LNCaP clone FGC (cell line): Measurements from ENCODE around the gene CPB2.

Experiments
- DNase-seq: peaks from one replicate; pipeline ENCODE4 v3.0.0-alpha.2; 2011; ENCODE audit warnings: low read depth
- H3K4me3 ChIP-seq: 2 replicates; pipeline ENCODE4 v1.5.1; 2011; ENCODE audit warnings: mild to moderate bottlenecking, low read depth, low read length, control low read depth
- TF ChIP-seq, protein P1 (sequence below): IDR thresholded peaks from 2 replicates; pipeline ENCODE4 v1.5.1; 2012; ENCODE audit warnings: mild to moderate bottlenecking; ENCODE audit not compliant: control insufficient read depth, insufficient read depth; ENCODE audit errors: extremely low read depth

Gene CPB2

GRCh38 chr13:46127358-46128023 is 22.7 kb upstream of the CPB2 start:
- DNase-seq: no peak
- TF ChIP-seq, protein P1, sequence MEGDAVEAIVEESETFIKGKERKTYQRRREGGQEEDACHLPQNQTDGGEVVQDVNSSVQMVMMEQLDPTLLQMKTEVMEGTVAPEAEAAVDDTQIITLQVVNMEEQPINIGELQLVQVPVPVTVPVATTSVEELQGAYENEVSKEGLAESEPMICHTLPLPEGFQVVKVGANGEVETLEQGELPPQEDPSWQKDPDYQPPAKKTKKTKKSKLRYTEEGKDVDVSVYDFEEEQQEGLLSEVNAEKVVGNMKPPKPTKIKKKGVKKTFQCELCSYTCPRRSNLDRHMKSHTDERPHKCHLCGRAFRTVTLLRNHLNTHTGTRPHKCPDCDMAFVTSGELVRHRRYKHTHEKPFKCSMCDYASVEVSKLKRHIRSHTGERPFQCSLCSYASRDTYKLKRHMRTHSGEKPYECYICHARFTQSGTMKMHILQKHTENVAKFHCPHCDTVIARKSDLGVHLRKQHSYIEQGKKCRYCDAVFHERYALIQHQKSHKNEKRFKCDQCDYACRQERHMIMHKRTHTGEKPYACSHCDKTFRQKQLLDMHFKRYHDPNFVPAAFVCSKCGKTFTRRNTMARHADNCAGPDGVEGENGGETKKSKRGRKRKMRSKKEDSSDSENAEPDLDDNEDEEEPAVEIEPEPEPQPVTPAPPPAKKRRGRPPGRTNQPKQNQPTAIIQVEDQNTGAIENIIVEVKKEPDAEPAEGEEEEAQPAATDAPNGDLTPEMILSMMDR: no peak
- H3K4me3 ChIP-seq: no peak overlapping the region

DNA sequence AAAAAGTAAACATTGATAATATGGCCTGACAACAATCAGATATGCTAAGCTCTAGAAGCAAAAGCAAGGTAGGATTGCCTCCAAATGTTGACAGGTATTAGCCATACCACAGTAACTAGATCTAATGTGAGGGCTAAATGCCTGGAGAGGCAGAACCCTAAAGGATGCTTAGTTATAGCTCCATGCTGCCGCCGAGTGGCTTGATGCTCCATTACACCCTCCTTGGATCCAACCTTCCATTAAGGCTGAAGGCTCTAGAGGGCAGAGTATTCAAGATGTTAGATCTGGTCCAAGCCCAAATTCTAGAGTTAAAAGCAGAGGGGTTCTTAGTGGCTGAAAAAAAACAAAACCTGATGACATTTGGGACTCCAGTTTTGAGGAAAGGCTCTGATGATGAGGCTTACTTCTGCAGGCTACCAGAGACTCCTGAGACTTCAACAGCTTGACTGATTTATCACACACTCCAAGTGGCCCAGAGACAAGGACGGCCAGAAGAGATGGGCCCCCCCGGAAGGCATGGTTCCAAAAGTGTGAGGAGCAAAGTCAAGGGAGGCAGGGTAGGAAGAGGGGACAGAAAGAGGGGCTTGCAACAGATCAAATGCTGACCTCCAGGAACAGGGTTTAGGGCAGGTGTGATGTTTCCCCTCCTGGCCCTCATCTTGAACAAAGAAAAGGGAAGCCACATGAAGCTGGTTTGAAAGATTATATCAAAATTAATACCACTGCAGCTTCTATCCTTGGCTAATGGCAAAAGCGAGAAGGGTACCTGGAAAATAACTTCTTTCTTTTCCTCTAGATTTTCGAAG is 21.9 kb upstream of the CPB2 start:
- TF ChIP-seq, protein P1: peak; percentile 93

GRCh38 chr13:46126056-46126455 is 21.2 kb upstream of the CPB2 start:
- no peak for DNase-seq
- no peak overlapping the region for H3K4me3 ChIP-seq
- TF ChIP-seq, protein P1: no peak

More for the DNA sequence above, 21.9 kb upstream of the CPB2 start:
- no peak for DNase-seq
- no peak overlapping the region for H3K4me3 ChIP-seq

GRCh38 chr13:46124967-46125933 is 20.4 kb upstream of the CPB2 start:
- DNase-seq: no peak
- H3K4me3 ChIP-seq: no peak overlapping the region

DNA sequence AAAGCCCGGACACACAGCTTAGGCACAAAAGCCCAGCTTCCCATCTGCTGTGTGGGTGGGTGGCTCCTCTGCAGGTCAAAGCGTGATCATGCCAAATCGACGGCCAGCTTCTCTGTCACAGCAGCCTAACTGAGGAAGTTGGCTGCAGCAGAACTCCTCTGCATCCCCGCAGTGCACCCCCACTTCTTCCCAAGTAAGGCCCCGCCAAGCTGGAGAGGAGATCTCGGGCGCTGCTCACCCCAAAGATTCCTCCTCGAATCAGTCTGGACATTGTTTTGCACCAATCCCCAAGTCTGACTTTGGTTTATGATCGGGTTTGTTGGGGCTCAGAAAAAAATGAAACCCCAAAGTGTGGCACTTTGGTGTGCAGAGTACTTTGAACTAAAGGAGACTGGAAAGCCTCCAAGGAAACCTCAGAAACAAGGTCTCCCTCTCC is 19.7 kb upstream of the CPB2 start:
- no peak overlapping the region for H3K4me3 ChIP-seq
- TF ChIP-seq, protein P1: no peak
- DNase-seq: no peak

More at GRCh38 chr13:46124967-46125933, 20.4 kb upstream of the CPB2 start:
- TF ChIP-seq, protein P1: no peak

GRCh38 chr13:46122304-46122703 is 17.5 kb upstream of the CPB2 start:
- DNase-seq: no peak
- TF ChIP-seq, protein P1: no peak
- H3K4me3 ChIP-seq: no peak overlapping the region
